ENCODE measurements around the gene CNOT2.

Gene CNOT2, protein sequence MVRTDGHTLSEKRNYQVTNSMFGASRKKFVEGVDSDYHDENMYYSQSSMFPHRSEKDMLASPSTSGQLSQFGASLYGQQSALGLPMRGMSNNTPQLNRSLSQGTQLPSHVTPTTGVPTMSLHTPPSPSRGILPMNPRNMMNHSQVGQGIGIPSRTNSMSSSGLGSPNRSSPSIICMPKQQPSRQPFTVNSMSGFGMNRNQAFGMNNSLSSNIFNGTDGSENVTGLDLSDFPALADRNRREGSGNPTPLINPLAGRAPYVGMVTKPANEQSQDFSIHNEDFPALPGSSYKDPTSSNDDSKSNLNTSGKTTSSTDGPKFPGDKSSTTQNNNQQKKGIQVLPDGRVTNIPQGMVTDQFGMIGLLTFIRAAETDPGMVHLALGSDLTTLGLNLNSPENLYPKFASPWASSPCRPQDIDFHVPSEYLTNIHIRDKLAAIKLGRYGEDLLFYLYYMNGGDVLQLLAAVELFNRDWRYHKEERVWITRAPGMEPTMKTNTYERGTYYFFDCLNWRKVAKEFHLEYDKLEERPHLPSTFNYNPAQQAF

DNA sequence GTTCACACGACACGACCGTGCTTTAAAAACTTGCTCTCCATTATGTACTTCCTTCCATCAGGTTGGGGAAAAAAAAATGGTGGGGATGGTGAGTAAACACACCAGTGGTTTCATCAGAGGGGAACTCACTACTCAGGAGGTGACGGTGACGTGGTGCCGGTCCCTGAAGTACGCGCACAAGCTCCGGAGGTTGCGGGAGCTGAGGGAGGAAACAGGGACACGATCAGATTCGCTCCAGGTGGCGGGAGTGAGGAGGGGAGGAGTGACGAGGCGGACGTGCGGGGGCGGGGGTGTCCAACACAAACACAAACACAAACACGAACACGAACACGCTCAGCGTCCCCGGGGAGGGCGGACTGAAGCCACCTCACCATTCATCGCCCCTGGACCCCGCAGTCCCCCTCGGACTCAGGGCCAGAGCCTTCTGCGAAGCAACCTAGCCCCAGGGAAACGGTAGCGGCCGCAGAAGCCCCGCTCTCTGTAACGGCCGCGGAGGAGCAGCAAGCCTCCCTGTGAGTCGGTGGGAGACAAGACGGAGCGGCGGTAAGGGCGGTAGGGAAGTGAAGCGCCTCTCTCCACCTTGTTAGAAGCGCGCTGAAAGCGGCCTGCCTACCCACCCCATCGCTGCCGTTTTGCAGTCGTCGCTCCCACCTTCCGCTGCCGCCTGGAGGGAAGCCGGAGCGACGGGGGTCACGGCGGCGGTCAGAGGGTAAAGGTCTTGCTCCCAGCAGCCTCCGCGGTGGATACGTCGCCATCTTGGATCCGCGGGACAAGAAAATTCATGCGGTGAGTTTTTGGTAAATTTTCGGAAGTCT, at the start of gene CNOT2:
Gene CNOT2, plus strand, starts transcription at position 739 of the 815 bp plus-strand sequence. CDS start 34,794 bp downstream, outside the sequence.
- DNase-seq = peak; percentile 95

DNA sequence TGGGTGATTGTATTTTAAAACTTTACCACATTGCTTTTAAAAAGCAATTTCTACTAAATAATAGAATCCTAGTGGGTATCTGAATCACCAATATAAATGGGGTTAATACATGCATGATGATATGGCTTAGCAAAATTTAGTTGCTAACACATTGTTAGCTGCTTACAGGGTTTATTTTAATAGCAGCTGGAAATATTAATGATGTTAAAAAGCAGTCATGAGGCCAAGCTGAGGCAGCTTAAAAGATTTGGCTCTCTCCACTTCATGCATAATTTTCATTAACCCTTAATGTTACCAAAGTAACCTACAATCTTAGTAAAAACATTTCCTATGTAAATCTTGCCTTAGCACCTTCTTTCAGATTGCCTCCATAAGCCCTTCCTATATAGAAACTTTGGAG, 49.2 kb upstream of the CNOT2 start:
- DNase-seq = no peak

- no peak for DNase-seq
These were observed 46.4 kb upstream of the CNOT2 start for GRCh38 chr12:70196811-70197281.

DNA sequence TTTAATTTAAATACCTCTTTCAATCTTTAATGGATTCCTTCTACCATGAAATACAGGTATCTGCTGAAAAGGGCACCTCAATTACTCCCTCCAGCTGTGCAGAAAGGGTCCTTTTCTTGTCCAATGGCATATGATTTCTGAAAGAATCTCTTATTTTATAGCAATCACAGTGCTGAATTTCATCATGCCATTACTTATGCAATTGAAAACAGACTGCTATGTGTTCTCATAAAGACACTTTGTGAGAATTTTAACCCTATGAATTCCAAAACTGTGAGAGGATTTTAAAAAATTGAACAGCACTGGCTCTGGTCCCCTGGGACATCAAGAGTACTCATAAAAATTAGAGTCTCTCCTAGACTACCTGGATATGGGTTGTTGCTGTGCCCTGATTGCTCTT, 45.9 kb upstream of the CNOT2 start:
- no peak for DNase-seq

DNA sequence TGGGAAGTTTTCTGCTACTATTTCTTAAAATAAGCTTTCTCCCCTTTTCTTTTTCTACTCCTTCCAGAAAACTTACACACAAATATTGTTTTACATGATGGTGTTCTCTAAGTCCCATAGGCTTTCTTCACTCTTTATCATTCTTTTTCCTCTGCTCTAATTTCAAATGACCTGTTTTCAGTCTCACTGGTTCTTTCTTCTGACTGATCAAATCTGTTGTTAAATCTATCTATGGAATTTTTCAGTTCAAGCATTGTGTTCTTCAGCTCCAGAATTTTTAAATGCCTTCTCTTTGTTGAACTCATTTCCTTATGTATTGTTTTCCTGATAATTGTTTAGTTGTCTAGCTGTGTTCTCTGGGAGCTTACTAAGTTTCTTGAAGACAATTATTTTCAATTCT, 29.5 kb upstream of the CNOT2 start:
- no peak for DNase-seq

GRCh38 chr12:70214972-70215617, 28.1 kb upstream of the CNOT2 start:
- DNase-seq = no peak

GRCh38 chr12:70217416-70217815, 25.8 kb upstream of the CNOT2 start:
- DNase-seq = no peak

GRCh38 chr12:70221626-70222025, 21.6 kb upstream of the CNOT2 start:
- DNase-seq = no peak

GRCh38 chr12:70227911-70228310, 15.3 kb upstream of the CNOT2 start:
- no peak for DNase-seq

- no peak for DNase-seq
These were observed 12.2 kb upstream of the CNOT2 start for GRCh38 chr12:70230934-70231606.

DNA sequence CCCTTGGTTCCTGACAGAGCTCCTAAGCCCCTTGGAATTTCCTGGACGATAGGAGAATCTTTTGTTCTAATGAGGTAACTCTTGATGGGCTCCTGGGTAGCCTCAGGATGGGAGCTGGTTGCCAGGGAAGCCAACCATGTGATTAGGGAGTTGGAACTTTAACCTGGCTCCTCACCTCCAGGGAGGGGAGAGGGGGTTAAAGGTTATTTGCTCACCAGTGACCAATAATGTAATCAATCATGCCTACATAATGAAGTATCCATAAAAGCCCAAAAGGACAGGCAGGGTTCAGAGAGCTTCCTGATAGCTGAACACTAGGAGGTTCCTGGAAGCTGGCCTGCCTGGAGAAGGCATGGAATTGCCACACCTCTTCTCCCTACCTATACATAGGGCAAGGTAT, 6.2 kb upstream of the CNOT2 start:
- DNase-seq = no peak

DNA sequence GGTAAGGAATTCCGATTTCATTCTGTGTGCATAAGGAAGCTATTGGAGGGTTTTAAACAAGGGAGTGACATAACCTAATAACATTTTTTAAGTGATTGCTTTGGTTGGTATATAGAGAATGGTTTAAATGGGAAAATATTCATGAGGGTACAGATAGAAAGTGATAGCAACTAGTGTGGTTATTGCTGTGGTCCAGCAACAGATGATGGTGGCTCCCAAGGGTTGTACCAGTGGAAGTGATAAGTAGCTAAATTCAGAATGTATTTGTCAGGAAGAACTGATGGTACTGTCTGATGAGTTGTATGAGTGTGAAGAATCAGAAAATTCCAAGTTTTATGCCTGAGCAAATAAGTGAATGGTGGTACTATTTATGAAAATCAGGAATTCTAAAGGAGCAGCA, 2.6 kb upstream of the CNOT2 start:
- DNase-seq = no peak

- DNase-seq = no peak
These were observed 1.4 kb upstream of the CNOT2 start for GRCh38 chr12:70241845-70242244.

GRCh38 chr12:70243510-70244371, 508 bp downstream of the CNOT2 start:
- peak; percentile 87 for DNase-seq

DNA sequence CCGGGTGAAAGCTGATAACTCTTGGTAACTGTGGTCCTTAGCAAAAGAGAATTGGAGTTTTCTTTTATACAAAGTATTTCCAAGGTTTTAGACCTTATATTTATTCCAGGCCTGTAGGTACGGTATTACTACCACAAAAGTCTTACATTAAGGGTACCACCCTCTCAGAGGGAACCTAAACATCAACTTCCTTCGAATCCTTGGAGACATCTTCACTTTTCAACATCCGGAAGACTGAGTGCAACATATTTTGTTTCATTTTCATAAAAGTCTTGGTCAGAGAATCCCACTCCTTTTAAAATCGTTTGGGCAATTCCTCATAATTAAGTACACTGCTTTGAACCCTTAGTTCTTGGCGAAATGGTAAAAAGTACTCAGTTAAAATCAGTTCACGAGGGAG, 1.2 kb downstream of the CNOT2 start:
- DNase-seq = no peak

GRCh38 chr12:70245458-70245857, 2.2 kb downstream of the CNOT2 start:
- no peak for DNase-seq

GRCh38 chr12:70246580-70246979, 3.3 kb downstream of the CNOT2 start:
- no peak for DNase-seq

- no peak for DNase-seq
These were observed 4.5 kb downstream of the CNOT2 start for GRCh38 chr12:70247653-70248199.

GRCh38 chr12:70248876-70249275, 5.6 kb downstream of the CNOT2 start:
- DNase-seq = no peak

GRCh38 chr12:70249903-70250302, 6.7 kb downstream of the CNOT2 start:
- no peak for DNase-seq

DNA sequence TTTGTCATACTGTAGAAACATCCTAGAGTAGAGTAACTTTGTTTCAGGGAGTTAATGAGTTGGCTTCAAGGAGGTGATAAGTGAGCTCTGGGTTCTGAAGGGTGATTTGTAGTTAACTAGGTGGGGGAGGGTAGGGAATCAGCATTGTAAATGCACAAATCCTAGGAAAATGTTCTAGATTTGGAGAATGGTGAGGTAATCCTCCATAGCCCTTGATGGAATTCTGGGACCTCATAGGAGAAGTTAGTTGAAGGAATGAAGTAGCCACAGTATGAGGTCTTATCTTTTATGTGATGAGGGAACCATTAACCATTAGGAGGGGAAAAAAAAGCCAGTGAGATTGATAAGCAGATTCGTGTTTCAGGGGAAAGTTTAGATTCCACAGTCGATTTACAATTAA, 8.0 kb downstream of the CNOT2 start:
- no peak for DNase-seq
